Endothelial cell of umbilical vein (primary cell): Measurements from ENCODE around the gene RPS6KA5. TPM values are rescaled to one million over a fixed set of nuclear protein-coding genes. Genes with fewer than 3 reads are reported as not detected.

Experiments
- BruUV-seq: library from RNA; stranded (reverse); fragments of 400-500 nt; replicated peaks from 2 replicates; lab custom pipeline; 2021; lab: Mats Ljungman, UMichigan
- CTCF ChIA-PET: fragments of 300-600, 350-600 bp; sonication (Branson Sonifier 250); formaldehyde crosslinking; loops from one replicate; lab custom pipeline; 2021; ENCODE audit warnings: antibody characterized with exemption, inconsistent platforms; lab: Charles Lee
- POLR2A ChIA-PET: fragments of 300-600, 350-600 bp; sonication (Branson Sonifier 250); formaldehyde crosslinking; loops from one replicate; lab custom pipeline; 2021; ENCODE audit warnings: antibody characterized with exemption, inconsistent platforms; lab: Charles Lee
- DNase-seq: peaks from one replicate; pipeline ENCODE4 v3.0.0-alpha.2; 2011; ENCODE audit warnings: low read depth, low spot score
- FAIRE-seq: peaks from 2 replicates; lab custom pipeline; 2011; peaks lifted over from hg19 to GRCh38; lab: Jason Lieb, UNC
- H2AFZ ChIP-seq: 2 replicates; pipeline ENCODE4 v1.6.0; 2012; ENCODE audit warnings: low read depth, low read length, control low read depth, inconsistent platforms
- H3K27ac ChIP-seq: 2 replicates; pipeline ENCODE4 v1.5.1; 2011; ENCODE audit warnings: low read depth, mild to moderate bottlenecking, control low read depth, low read length, moderate library complexity; ENCODE audit not compliant: insufficient read depth
- H3K27me3 ChIP-seq, 2 experiments: 2 replicates each; pipeline versions ENCODE4 v1.6.0 to v1.6.1; 2011; ENCODE audit warnings: low read length in 2 of 2, mixed read lengths in 1 of 2; ENCODE audit not compliant: control insufficient read depth in 2 of 2, insufficient read depth in 2 of 2
- H3K36me3 ChIP-seq, 2 experiments: 2 replicates in 1 of 2; 3 replicates in 1 of 2; pipeline ENCODE4 v1.5.1; 2011; ENCODE audit warnings: low read length in 2 of 2, mild to moderate bottlenecking in 1 of 2, moderate library complexity in 1 of 2; ENCODE audit not compliant: control insufficient read depth in 2 of 2, insufficient read depth in 2 of 2; ENCODE audit errors: extremely low read depth in 1 of 2
- H3K4me1 ChIP-seq: 3 replicates; pipeline ENCODE4 v1.5.1; 2011; ENCODE audit warnings: mild to moderate bottlenecking, low read length; ENCODE audit not compliant: control insufficient read depth, insufficient read depth; ENCODE audit errors: extremely low read depth
- H3K4me2 ChIP-seq: 2 replicates; pipeline ENCODE4 v1.6.1; 2011; ENCODE audit warnings: low read length, control low read depth, mixed read lengths; ENCODE audit not compliant: insufficient read depth
- H3K4me3 ChIP-seq, 3 experiments: fragments of 200-600 bp in 1 of 3; sonication (generic), shearing (Covaris generic) in 1 of 3; replicated peaks in 1 of 3; 2 replicates each; pipeline ENCODE4 v1.5.1; 2011 to 2016; ENCODE audit warnings: control low read depth in 3 of 3, low read length in 3 of 3, mild to moderate bottlenecking in 2 of 3, inconsistent platforms in 1 of 3, low read depth in 1 of 3, moderate library complexity in 1 of 3; ENCODE audit not compliant: insufficient read depth in 1 of 3
- H3K79me2 ChIP-seq: 2 replicates; pipeline ENCODE4 v1.6.0; 2012; ENCODE audit warnings: low read length, inconsistent platforms; ENCODE audit not compliant: control insufficient read depth, insufficient read depth
- H3K9ac ChIP-seq: replicated peaks from 2 replicates; pipeline ENCODE3; 2011; ENCODE audit warnings: low read length, control low read depth; ENCODE audit not compliant: insufficient read depth; ENCODE audit errors: extremely low read depth
- H3K9me1 ChIP-seq: replicated peaks from 3 replicates; pipeline ENCODE4 v1.6.0; 2011; ENCODE audit warnings: mild to moderate bottlenecking, low read length; ENCODE audit not compliant: control insufficient read depth, insufficient read depth; ENCODE audit errors: extremely low read depth
- H3K9me3 ChIP-seq: replicated peaks from 2 replicates; pipeline ENCODE4 v1.5.1; 2012; ENCODE audit warnings: low read length, inconsistent platforms; ENCODE audit not compliant: control insufficient read depth, insufficient read depth
- H4K20me1 ChIP-seq: replicated peaks from 2 replicates; pipeline ENCODE3; 2011; ENCODE audit warnings: mild to moderate bottlenecking, low read length; ENCODE audit not compliant: control insufficient read depth, insufficient read depth; ENCODE audit errors: extremely low read depth
- CTCF ChIP-seq, 2 donors: IDR thresholded peaks; 1 replicate in 1 of 2; 2 replicates in 1 of 2; pipeline ENCODE4 v1.5.1; 2011; ENCODE audit warnings: low read length in 2 of 2, mild to moderate bottlenecking in 2 of 2, moderate library complexity in 2 of 2, control low read depth in 1 of 2, inconsistent platforms in 1 of 2, low read depth in 1 of 2; ENCODE audit not compliant: insufficient read depth in 1 of 2; ENCODE audit errors: extremely low read depth in 1 of 2
- EZH2 ChIP-seq: IDR thresholded peaks from 2 replicates; pipeline ENCODE4 v1.6.1; 2012; ENCODE audit warnings: borderline replicate concordance, low read depth, mild to moderate bottlenecking, moderate library complexity, low read length, inconsistent platforms; ENCODE audit not compliant: severe bottlenecking
- FOS ChIP-seq: IDR thresholded peaks from 2 replicates; pipeline ENCODE4 v1.6.1; 2011; ENCODE audit warnings: mild to moderate bottlenecking, low read length, moderate library complexity, borderline replicate concordance; ENCODE audit not compliant: insufficient read depth
- GATA2 ChIP-seq: IDR thresholded peaks from 2 replicates; pipeline ENCODE4 v1.7.0; 2011; ENCODE audit warnings: low read depth, mild to moderate bottlenecking, moderate library complexity, mixed read lengths, low read length; ENCODE audit not compliant: insufficient read length, insufficient read depth
- JUN ChIP-seq: IDR thresholded peaks from 2 replicates; pipeline ENCODE4 v1.6.1; 2011; ENCODE audit warnings: borderline replicate concordance, low read depth; ENCODE audit not compliant: insufficient read length, insufficient read depth
- MAX ChIP-seq: IDR thresholded peaks from 2 replicates; pipeline ENCODE4 v1.6.1; 2011; ENCODE audit not compliant: insufficient read depth, insufficient read length
- MYC ChIP-seq: IDR thresholded peaks from one replicate; pipeline ENCODE4 v1.6.1; 2011; ENCODE audit warnings: mild to moderate bottlenecking, low read depth, low read length
- POLR2A ChIP-seq: IDR thresholded peaks from 2 replicates; pipeline ENCODE4 v1.6.1; 2012; ENCODE audit warnings: low read depth, mild to moderate bottlenecking, control low read depth, low read length
- POLR2AphosphoS5 ChIP-seq: IDR thresholded peaks from 2 replicates; pipeline ENCODE4 v1.6.1; 2012; ENCODE audit warnings: low read depth, mild to moderate bottlenecking, control low read depth, low read length, moderate library complexity; ENCODE audit not compliant: insufficient read depth
- dilution Hi-C: fragments of 300-500 bp; cut with MboI; formaldehyde crosslinking; loops from one replicate; pipeline ENCODE4 v1.15.0; 2019; ENCODE audit warnings: low sequenced_read_pairs; ENCODE audit not compliant: extremely low pct_ligation_motif_present
- intact Hi-C: fragments of 100-400 bp; cut with micrococcal nuclease; formaldehyde crosslinking; loops from one replicate; pipeline ENCODE4 v1.10.0; 2022
- polyA plus RNA-seq, 4 experiments: library from polyadenylated mRNA; depleted of rRNA in 3 of 4; stranded (reverse) in 3 of 4; unstranded in 1 of 4; fragments of >200 nt; gene quantifications; 2 replicates each; pipeline versions ENCODE4 v1.2.1 to v1.2.3, GENCODE V29; 2011 to 2012; ENCODE audit warnings: missing spikeins in 1 of 4
- total RNA-seq: library from RNA; stranded (reverse); gene quantifications from 2 replicates; pipeline ENCODE4 v1.2.3, GENCODE V29; 2021

RPS6KA5 gene
- total and polyA plus RNA-seq, 2 donors (not counting 3 experiments of a cell fraction or from before 2014, with no cell fraction given), result 2.9 to 5.4 TPM

- H3K36me3 ChIP-seq, result no peaks in the 10 kb centered on the region
- no peak overlapping the region for H3K9ac ChIP-seq
- dilution Hi-C loops (no loop called here), intact Hi-C loops (no loop called here)
- no peaks in the 10 kb centered on the region for H3K9me1 ChIP-seq
- no peaks in the 10 kb centered on the region for H3K27me3 ChIP-seq
- H3K4me3 ChIP-seq, result no peak overlapping the region
- DNase-seq (no peak), FAIRE-seq (no peak)
- BruUV-seq, result no TSS peak
- no peak overlapping the region for H2AFZ ChIP-seq
- no peaks in the 10 kb centered on the region for H3K9me3 ChIP-seq
- no peak overlapping the region for H3K4me2 ChIP-seq
- ChIA-PET POLR2A (no interaction called here), CTCF (no interaction called here)
- no peaks in the 10 kb centered on the region for H4K20me1 ChIP-seq
- H3K27ac ChIP-seq, result no peak overlapping the region
- peaks cover 48% of the 10 kb centered on the region for H3K79me2 ChIP-seq
- H3K4me1 ChIP-seq, result peaks cover 58% of the 10 kb centered on the region
- no peak for TF ChIP-seq CTCF (IDR thresholded peaks at IDR 0.05; ENCODE audit: extremely low read depth in 1 of 2, insufficient read depth in 1 of 2, low read depth in 1 of 2, low read length in 2 of 2)
- TF ChIP-seq POLR2AphosphoS5, result no peak
- no peak for TF ChIP-seq MYC
- no peak for TF ChIP-seq FOS
- TF ChIP-seq JUN, result no peak
- no peak for TF ChIP-seq EZH2
- no peak for TF ChIP-seq MAX
- no peak for TF ChIP-seq POLR2A
- TF ChIP-seq GATA2, result no peak
Observed at GRCh38 chr14:90799420-90799819, 261.0 kb downstream of the RPS6KA5 start.
